ENCODE measurements around the gene SPR.

SPR gene

DNA sequence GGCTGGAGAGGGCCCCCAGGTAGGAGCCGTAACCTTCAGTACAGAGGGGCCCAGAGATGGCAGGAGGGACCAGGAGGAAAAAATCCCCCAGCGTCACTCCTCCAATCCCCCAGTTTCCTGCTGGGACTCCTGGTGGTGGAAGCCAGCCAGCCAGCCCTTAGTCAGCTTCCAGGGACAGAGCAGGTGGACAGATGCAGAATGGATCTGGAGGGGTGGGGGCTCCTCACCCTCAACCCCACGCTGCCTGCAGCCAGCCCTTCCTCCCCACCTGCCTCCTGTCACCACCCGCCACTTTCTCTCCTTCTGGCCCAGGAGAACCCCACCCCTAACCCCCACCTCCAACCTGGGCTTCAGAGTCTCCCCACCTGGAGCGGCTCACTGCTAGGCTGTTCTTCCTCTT is 51.2 kb downstream of the SPR start:
- H3K9me3 ChIP-seq (ENCODE audit: control insufficient read depth in 1 of 2, low read length in 2 of 2): no peaks in the 10 kb centered on the region
- H3K4me1 ChIP-seq (ENCODE audit: control insufficient read depth in 1 of 2, insufficient read depth in 2 of 2, low read length in 2 of 2): peaks cover 6 to 9% of the 10 kb centered on the region in 2 donors
- no peak overlapping the region for H3K27ac ChIP-seq (ENCODE audit: low read depth, low read length)
- H3K27me3 ChIP-seq (ENCODE audit: control insufficient read depth in 1 of 2, insufficient read depth in 2 of 2, low read length in 2 of 2): peaks cover 11% of the 10 kb centered on the region in 2 donors
- H3K9ac ChIP-seq (ENCODE audit: low read depth in 1 of 2, low read length in 2 of 2): no peak overlapping the region
- no peak overlapping the region for H3K4me3 ChIP-seq (ENCODE audit: low read depth in 1 of 2, low read length in 2 of 2)
- H3K36me3 ChIP-seq (ENCODE audit: control insufficient read depth in 1 of 2, insufficient read depth in 2 of 2, low read length in 2 of 2): peaks cover 3 to 4% of the 10 kb centered on the region in 2 donors

- no peak overlapping the region for H3K9ac ChIP-seq (ENCODE audit: low read depth in 1 of 2, low read length in 2 of 2)
- no peaks in the 10 kb centered on the region for H3K4me1 ChIP-seq (ENCODE audit: control insufficient read depth in 1 of 2, insufficient read depth in 2 of 2, low read length in 2 of 2)
- H3K9me3 ChIP-seq (ENCODE audit: control insufficient read depth in 1 of 2, low read length in 2 of 2): no peaks in the 10 kb centered on the region
- peaks cover 6 to 11% of the 10 kb centered on the region in 2 donors for H3K27me3 ChIP-seq (ENCODE audit: control insufficient read depth in 1 of 2, insufficient read depth in 2 of 2, low read length in 2 of 2)
- H3K36me3 ChIP-seq (ENCODE audit: control insufficient read depth in 1 of 2, insufficient read depth in 2 of 2, low read length in 2 of 2): peaks cover 5 to 8% of the 10 kb centered on the region in 2 donors
- H3K4me3 ChIP-seq (ENCODE audit: low read depth in 1 of 2, low read length in 2 of 2): no peak overlapping the region
- H3K27ac ChIP-seq (ENCODE audit: low read depth, low read length): no peak overlapping the region
Measured at GRCh38 chr2:72940361-72940760, 53.2 kb downstream of the SPR start.

GRCh38 chr2:72940786-72941185 is 53.6 kb downstream of the SPR start:
- Histone ChIP-seq H3K27me3 (ENCODE audit: control insufficient read depth in 1 of 2, insufficient read depth in 2 of 2, low read length in 2 of 2) (peaks cover 6 to 11% of the 10 kb centered on the region in 2 donors), H3K36me3 (ENCODE audit: control insufficient read depth in 1 of 2, insufficient read depth in 2 of 2, low read length in 2 of 2) (peaks cover 5 to 8% of the 10 kb centered on the region in 2 donors), H3K4me1 (ENCODE audit: control insufficient read depth in 1 of 2, insufficient read depth in 2 of 2, low read length in 2 of 2) (no peaks in the 10 kb centered on the region), H3K27ac (ENCODE audit: low read depth, low read length) (no peak overlapping the region), H3K4me3 (ENCODE audit: low read depth in 1 of 2, low read length in 2 of 2) (no peak overlapping the region), H3K9me3 (ENCODE audit: control insufficient read depth in 1 of 2, low read length in 2 of 2) (no peaks in the 10 kb centered on the region), H3K9ac (ENCODE audit: low read depth in 1 of 2, low read length in 2 of 2) (no peak overlapping the region)
